D721Med (cell line): Measurements from ENCODE around the gene HEATR5A.

Experiments
- DNase-seq: peaks from one replicate; pipeline ENCODE4 v3.0.0; 2011; ENCODE audit warnings: low spot score; ENCODE audit not compliant: insufficient read length
- FAIRE-seq: peaks from 2 replicates; lab custom pipeline; 2011; peaks lifted over from hg19 to GRCh38; lab: Jason Lieb, UNC
- CTCF ChIP-seq: IDR thresholded peaks from 2 replicates; pipeline ENCODE4 v1.5.1; 2012; ENCODE audit warnings: mild to moderate bottlenecking, control low read depth; ENCODE audit not compliant: insufficient read depth; ENCODE audit errors: missing control alignments

Gene HEATR5A

GRCh38 chr14:31419967-31420318 lies 407 bp downstream of the HEATR5A start:
- DNase-seq (no peak), FAIRE-seq (no peak)
- TF ChIP-seq CTCF: no peak

- no peak for FAIRE-seq
- no peak for TF ChIP-seq CTCF
- no peak for DNase-seq
These were observed 977 bp downstream of the HEATR5A start for GRCh38 chr14:31419179-31419966.

- DNase-seq (no peak), FAIRE-seq (no peak)
- TF ChIP-seq CTCF: no peak
These were observed 1.9 kb downstream of the HEATR5A start for GRCh38 chr14:31418440-31418839.

GRCh38 chr14:31414190-31414833 lies 6.0 kb downstream of the HEATR5A start:
- no peak for DNase-seq
- no peak for FAIRE-seq
- no peak for TF ChIP-seq CTCF

GRCh38 chr14:31411218-31411727 lies 9.1 kb downstream of the HEATR5A start:
- DNase-seq (no peak), FAIRE-seq (peak; percentile 21)
- no peak for TF ChIP-seq CTCF

GRCh38 chr14:31410048-31410650 lies 10.2 kb downstream of the HEATR5A start:
- no peak for TF ChIP-seq CTCF
- DNase-seq (no peak), FAIRE-seq (no peak)
